IMR-90 (cell line): ENCODE data around the gene RNF125. TPM values are rescaled to one million over a fixed set of nuclear protein-coding genes. Genes with fewer than 3 reads are reported as not detected.

Experiments
- ATAC-seq: fragments of 200-7000 bp; cut with Tn5 transposase; 2 replicates; pipeline ENCODE4 v1.9.1; 2020; ENCODE audit warnings: low read depth, mild to moderate bottlenecking, moderate library complexity
- BruUV-seq: library from RNA; stranded (reverse); fragments of 400-500 nt; replicated peaks from 2 replicates; lab custom pipeline; 2021; lab: Mats Ljungman, UMichigan
- CTCF ChIA-PET: fragments of 300-600 bp; formaldehyde crosslinking; extraction: SDS; loops from one replicate; lab custom pipeline; 2021; ENCODE audit warnings: antibody characterized with exemption; lab: Yijun Ruan, JAX
- POLR2A ChIA-PET: fragments of 300-600 bp; sonication (Branson Sonifier 250); formaldehyde crosslinking; loops from one replicate; lab custom pipeline; 2022; ENCODE audit warnings: antibody characterized with exemption; ENCODE audit not compliant: unreplicated experiment; lab: Charles Lee
- DNase-seq: peaks from one replicate; pipeline ENCODE4 v3.0.0; 2013
- H2AFZ ChIP-seq: replicated peaks from 2 replicates; pipeline ENCODE3; 2013; ENCODE audit warnings: low read length, mild to moderate bottlenecking; ENCODE audit not compliant: poor library complexity
- H2AK5ac ChIP-seq: 2 replicates; pipeline ENCODE4 v1.6.1; 2013; ENCODE audit warnings: low read depth, low read length, inconsistent platforms
- H2AK9ac ChIP-seq: replicated peaks from 2 replicates; pipeline ENCODE3; 2013; ENCODE audit warnings: mild to moderate bottlenecking, low read depth, low read length, moderate library complexity; ENCODE audit not compliant: poor library complexity
- H2BK120ac ChIP-seq: 2 replicates; pipeline ENCODE4 v1.6.1; 2013; ENCODE audit warnings: low read depth, low read length, inconsistent platforms
- H2BK15ac ChIP-seq: 3 replicates; pipeline ENCODE4 v1.6.1; 2013; ENCODE audit warnings: low read depth, low read length, inconsistent platforms
- H2BK20ac ChIP-seq: 2 replicates; pipeline ENCODE4 v1.6.1; 2013; ENCODE audit warnings: low read depth, mild to moderate bottlenecking, inconsistent platforms, low read length, moderate library complexity
- H2BK5ac ChIP-seq: 2 replicates; pipeline ENCODE4 v1.6.1; 2013; ENCODE audit warnings: mild to moderate bottlenecking, low read depth, low read length, inconsistent platforms; ENCODE audit not compliant: poor library complexity, severe bottlenecking
- H3K14ac ChIP-seq: replicated peaks from 2 replicates; pipeline ENCODE4 v1.6.1; 2013; ENCODE audit warnings: low read depth, low read length, inconsistent platforms
- H3K18ac ChIP-seq: 2 replicates; pipeline ENCODE4 v1.6.1; 2013; ENCODE audit warnings: low read depth, low read length, control low read depth
- H3K23ac ChIP-seq: 2 replicates; pipeline ENCODE4 v1.6.1; 2013; ENCODE audit warnings: low read depth, low read length, inconsistent platforms
- H3K27ac ChIP-seq: 2 replicates; pipeline ENCODE4 v1.5.1; 2013; ENCODE audit warnings: mild to moderate bottlenecking, control low read depth, low read length; ENCODE audit not compliant: insufficient read depth
- H3K27me3 ChIP-seq: 2 replicates; pipeline ENCODE4 v1.6.1; 2013; ENCODE audit warnings: low read length; ENCODE audit not compliant: control insufficient read depth, insufficient read depth
- H3K36me3 ChIP-seq: 2 replicates; pipeline ENCODE4 v1.6.1; 2013; ENCODE audit warnings: low read length, mixed read lengths; ENCODE audit not compliant: control insufficient read depth, insufficient read depth
- H3K4ac ChIP-seq: 2 replicates; pipeline ENCODE4 v1.6.1; 2013; ENCODE audit warnings: low read depth, low read length, inconsistent platforms
- H3K4me1 ChIP-seq: 2 replicates; pipeline ENCODE4 v1.6.1; 2013; ENCODE audit warnings: low read length, mixed read lengths; ENCODE audit not compliant: control insufficient read depth, insufficient read depth
- H3K4me2 ChIP-seq: 2 replicates; pipeline ENCODE4 v1.6.1; 2013; ENCODE audit warnings: low read depth, mild to moderate bottlenecking, control low read depth, low read length, moderate library complexity
- H3K4me3 ChIP-seq: 2 replicates; pipeline ENCODE4 v1.5.1; 2013; ENCODE audit warnings: low read depth, mild to moderate bottlenecking, control low read depth, low read length, moderate library complexity; ENCODE audit not compliant: insufficient read depth
- H3K56ac ChIP-seq: 2 replicates; pipeline ENCODE4 v1.6.1; 2013; ENCODE audit warnings: low read length, inconsistent platforms; ENCODE audit not compliant: insufficient read depth; ENCODE audit errors: extremely low read depth
- H3K79me1 ChIP-seq, 2 experiments: 2 replicates each; pipeline ENCODE4 v1.6.1; 2013; ENCODE audit warnings: low read length in 2 of 2, inconsistent platforms in 1 of 2, low read depth in 1 of 2
- H3K9ac ChIP-seq: 2 replicates; pipeline ENCODE4 v1.6.1; 2013; ENCODE audit warnings: low read depth, low read length, control low read depth
- H3K9me1 ChIP-seq: 2 replicates; pipeline ENCODE4 v1.6.1; 2013; ENCODE audit warnings: low read length, inconsistent platforms; ENCODE audit not compliant: insufficient read depth
- H3K9me3 ChIP-seq: 2 replicates; pipeline ENCODE4 v1.6.1; 2013; ENCODE audit warnings: low read length; ENCODE audit not compliant: control insufficient read depth, insufficient read depth
- H4K20me1 ChIP-seq: 2 replicates; pipeline ENCODE4 v1.6.1; 2013; ENCODE audit warnings: low read length, inconsistent platforms; ENCODE audit not compliant: insufficient read depth
- H4K5ac ChIP-seq: 2 replicates; pipeline ENCODE4 v1.6.1; 2013; ENCODE audit warnings: mild to moderate bottlenecking, low read depth, low read length, control low read depth
- H4K8ac ChIP-seq, 2 experiments: 2 replicates each; pipeline ENCODE4 v1.6.1; 2013; ENCODE audit warnings: low read depth in 2 of 2, low read length in 2 of 2, control low read depth in 1 of 2, inconsistent platforms in 1 of 2
- H4K91ac ChIP-seq: 2 replicates; pipeline ENCODE4 v1.6.1; 2013; ENCODE audit warnings: low read depth, low read length, inconsistent platforms; ENCODE audit not compliant: insufficient read depth
- BHLHE40 ChIP-seq: fragments of 150-350 bp; IDR thresholded peaks from 2 replicates; pipeline ENCODE4 v1.6.1; 2016; ENCODE audit warnings: mild to moderate bottlenecking, low read depth, low read length
- CEBPB ChIP-seq: IDR thresholded peaks from 2 replicates; pipeline ENCODE4 v1.6.1; 2012; ENCODE audit warnings: low read depth, low read length, improper control_type of control experiment
- CHD1 ChIP-seq: IDR thresholded peaks from 2 replicates; pipeline ENCODE4 v1.6.1; 2012; ENCODE audit warnings: low read depth, low read length, improper control_type of control experiment
- FOS ChIP-seq: fragments of 150-350 bp; IDR thresholded peaks from 2 replicates; pipeline ENCODE4 v1.6.1; 2016; ENCODE audit warnings: low read depth, low read length
- MAFK ChIP-seq: IDR thresholded peaks from 2 replicates; pipeline ENCODE4 v1.6.1; 2012; ENCODE audit warnings: low read depth, low read length, improper control_type of control experiment
- MAZ ChIP-seq: IDR thresholded peaks from 2 replicates; pipeline ENCODE4 v1.6.1; 2012; ENCODE audit warnings: low read depth, mild to moderate bottlenecking, low read length, improper control_type of control experiment, moderate library complexity, borderline replicate concordance
- MXI1 ChIP-seq: IDR thresholded peaks from 2 replicates; pipeline ENCODE4 v1.6.1; 2012; ENCODE audit warnings: low read depth, mild to moderate bottlenecking, low read length, moderate library complexity, borderline replicate concordance
- NFE2L2 ChIP-seq: fragments of 150-350 bp; IDR thresholded peaks from 2 replicates; pipeline ENCODE4 v1.6.1; 2016; ENCODE audit warnings: low read depth, mild to moderate bottlenecking, low read length
- POLR2A ChIP-seq: IDR thresholded peaks from 2 replicates; pipeline ENCODE4 v1.6.1; 2012; ENCODE audit warnings: mild to moderate bottlenecking, low read depth, low read length
- RAD21 ChIP-seq: IDR thresholded peaks from 2 replicates; pipeline ENCODE4 v1.6.1; 2012; ENCODE audit warnings: low read length, improper control_type of control experiment
- RCOR1 ChIP-seq: IDR thresholded peaks from 2 replicates; pipeline ENCODE4 v1.6.1; 2012; ENCODE audit warnings: mild to moderate bottlenecking, low read length, improper control_type of control experiment; ENCODE audit not compliant: insufficient replicate concordance
- RFX5 ChIP-seq: IDR thresholded peaks from 2 replicates; pipeline ENCODE4 v1.8.0; 2012; ENCODE audit warnings: low read depth, mild to moderate bottlenecking, low read length, moderate library complexity
- SMC3 ChIP-seq: fragments of 150-350 bp; IDR thresholded peaks from 2 replicates; pipeline ENCODE4 v1.6.1; 2016; ENCODE audit warnings: low read depth, mild to moderate bottlenecking, antibody characterized with exemption, low read length, moderate library complexity
- USF2 ChIP-seq: fragments of 150-350 bp; IDR thresholded peaks from 2 replicates; pipeline ENCODE4 v1.6.1; 2017; ENCODE audit warnings: mild to moderate bottlenecking, antibody characterized with exemption, low read length, low read depth
- WGBS, 2 experiments: methylation state at CpG; one replicate each; pipeline versions ENCODE4 v1.1.5 to v1.1.7; 2013; ENCODE audit warnings: missing lambda C conversion rate in 2 of 2; ENCODE audit not compliant: insufficient read length in 1 of 2; ENCODE audit errors: extremely low coverage in 2 of 2; 5-methylcytosine and 5-hydroxymethylcytosine counted together
- dilution Hi-C: fragments of 300-500 bp; cut with HindIII; formaldehyde crosslinking; loops from one replicate; pipeline ENCODE4 v1.14.3; 2018; ENCODE audit warnings: low sequenced_read_pairs; ENCODE audit not compliant: unreplicated experiment
- in situ Hi-C: fragments of 300-500 bp; cut with MboI; formaldehyde crosslinking; loops from 3 replicates; pipeline ENCODE4 v1.14.3; 2019; ENCODE audit warnings: low sequenced_read_pairs, inconsistent platforms, mixed read lengths
- intact Hi-C: fragments of 100-400 bp; cut with micrococcal nuclease; formaldehyde crosslinking; loops from 2 replicates; pipeline ENCODE4 v1.10.0; 2022
- polyA plus RNA-seq, 3 experiments: library from polyadenylated mRNA; depleted of rRNA; stranded (reverse); fragments of >200 nt; gene quantifications; 2 replicates each; pipeline ENCODE4 v1.2.3, GENCODE V29; 2012; ENCODE audit warnings: low replicate concordance in 1 of 3
- total RNA-seq: library from RNA; depleted of rRNA; stranded (reverse); fragments of >200 nt; gene quantifications from 2 replicates; pipeline ENCODE4 v1.2.3, GENCODE V29; 2012
- TF ChIP-seq, protein P1 (sequence below): fragments of 150-350 bp; IDR thresholded peaks from 2 replicates; pipeline ENCODE4 v1.6.1; 2016; ENCODE audit warnings: low read depth, mild to moderate bottlenecking, low read length, moderate library complexity, borderline replicate concordance

RNF125 gene
- total and polyA plus RNA-seq, 2 of the 4 experiments (the other 2 are of a cell fraction), result under 0.01 to 0.10 TPM

GRCh38 chr18:32029558-32029957 lies 10.9 kb downstream of the RNF125 start:
- no peak overlapping the region for H3K4me2 ChIP-seq
- no peak overlapping the region for H3K23ac ChIP-seq
- no peak overlapping the region for H2AFZ ChIP-seq
- 67% methylated on average over 1 of the region's 1 CpG; no CpG with 5 or more reads in 1 of the 2 experiments for WGBS, 2 experiments
- H3K4me1 ChIP-seq, result no peaks in the 10 kb centered on the region
- no peak overlapping the region for H3K4ac ChIP-seq
- no peak overlapping the region for H4K8ac ChIP-seq
- H2BK5ac ChIP-seq, result no peak overlapping the region
- H3K56ac ChIP-seq, result no peak overlapping the region
- no peak overlapping the region for H2BK15ac ChIP-seq
- no peaks in the 10 kb centered on the region for H4K20me1 ChIP-seq
- dilution Hi-C loops, result no loop called here
- no peak for ATAC-seq
- no peak overlapping the region for H3K27ac ChIP-seq
- no peak overlapping the region for H4K5ac ChIP-seq
- BruUV-seq, result no TSS peak
- H3K4me3 ChIP-seq, result no peak overlapping the region
- no peaks in the 10 kb centered on the region for H3K9me3 ChIP-seq
- H3K9me1 ChIP-seq, result no peaks in the 10 kb centered on the region
- H2BK120ac ChIP-seq, result no peak overlapping the region
- H3K18ac ChIP-seq, result no peak overlapping the region
- intact Hi-C loops, result no loop called here
- H3K27me3 ChIP-seq, result no peaks in the 10 kb centered on the region
- DNase-seq, result no peak
- H2BK20ac ChIP-seq, result no peak overlapping the region
- in situ Hi-C loops, result no loop called here
- H2AK9ac ChIP-seq, result no peak overlapping the region
- H4K91ac ChIP-seq, result no peak overlapping the region
- no peaks in the 10 kb centered on the region for H3K79me1 ChIP-seq
- ChIA-PET CTCF (interaction anchor here (0.7 kb wide), 1 partner anchor 148 kb away, joined by 5 read pairs; no protein-coding TSS in a partner anchor), POLR2A (no interaction called here)
- no peak overlapping the region for H3K9ac ChIP-seq
- no peak overlapping the region for H3K14ac ChIP-seq
- TF ChIP-seq USF2 (no peak), RCOR1 (no peak), MXI1 (no peak), POLR2A (no peak), RFX5 (no peak), NFE2L2 (no peak), CHD1 (no peak), MAZ (no peak), CEBPB (no peak), FOS (no peak), BHLHE40 (no peak), SMC3 (no peak), MAFK (no peak), RAD21 (no peak)
- TF ChIP-seq, protein P1, sequence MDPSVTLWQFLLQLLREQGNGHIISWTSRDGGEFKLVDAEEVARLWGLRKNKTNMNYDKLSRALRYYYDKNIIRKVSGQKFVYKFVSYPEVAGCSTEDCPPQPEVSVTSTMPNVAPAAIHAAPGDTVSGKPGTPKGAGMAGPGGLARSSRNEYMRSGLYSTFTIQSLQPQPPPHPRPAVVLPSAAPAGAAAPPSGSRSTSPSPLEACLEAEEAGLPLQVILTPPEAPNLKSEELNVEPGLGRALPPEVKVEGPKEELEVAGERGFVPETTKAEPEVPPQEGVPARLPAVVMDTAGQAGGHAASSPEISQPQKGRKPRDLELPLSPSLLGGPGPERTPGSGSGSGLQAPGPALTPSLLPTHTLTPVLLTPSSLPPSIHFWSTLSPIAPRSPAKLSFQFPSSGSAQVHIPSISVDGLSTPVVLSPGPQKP, result no peak
- no peak overlapping the region for H2AK5ac ChIP-seq
- H3K36me3 ChIP-seq, result no peaks in the 10 kb centered on the region
